ENCODE results near the gene ERAL1. TPM values are rescaled to one million over a fixed set of nuclear protein-coding genes. Genes with fewer than 3 reads are reported as not detected.

Gene ERAL1
- total and polyA plus RNA-seq, 10 donors, result 28.4 to 51.9 (median 38.7) TPM

DNA sequence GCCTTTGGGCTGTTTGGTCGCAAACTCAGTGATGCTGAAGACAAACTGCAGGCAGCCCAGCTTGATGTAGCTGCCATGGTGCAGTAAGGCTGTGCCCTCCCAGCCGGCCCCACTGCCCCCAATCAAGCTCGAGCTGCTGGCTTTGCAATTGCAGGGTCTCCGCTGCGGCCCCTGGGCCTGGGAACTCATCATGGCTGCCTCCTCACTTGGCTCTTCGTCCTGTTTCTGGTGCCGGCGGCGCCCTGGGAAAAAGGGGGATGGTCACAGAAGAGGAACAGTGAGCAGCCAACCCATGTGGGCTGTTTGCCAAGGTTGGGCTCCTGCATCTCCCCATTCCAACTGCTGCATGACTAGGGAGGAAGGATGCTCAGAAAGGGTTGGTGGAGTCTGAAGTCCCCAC is 51.5 kb downstream of the ERAL1 start:
- DNase-seq, result no peak
- Histone ChIP-seq H3K36me3 (peaks cover 5 to 65% (median 58%) of the 10 kb centered on the region in 6 donors), H3K27me3 (replicated peaks in 1 of 7) (no peaks in the 10 kb centered on the region), H3K9me3 (no peaks in the 10 kb centered on the region), H3K4me1 (peaks cover 12 to 37% (median 30%) of the 10 kb centered on the region in 6 donors), H3K27ac (no peak overlapping the region), H3K4me3 (no peak overlapping the region)
- 71 to 91% (median 85%) methylated on average over 8 to 9 of the region's 9 CpGs for WGBS, 5 donors
- intact Hi-C loops (cut with DNase I; ENCODE audit: low total_unique reads), result loop anchor here (10.0 kb wide), 1 partner anchor 51 kb away; the partner anchor contains the start of gene ERAL1
- TF ChIP-seq POLR2A (IDR thresholded peaks at IDR 0.05), result no peak
- TF ChIP-seq POLR2AphosphoS5 (IDR thresholded peaks at IDR 0.05), result peak in 2 of 3 donors; percentile 38 to 71
- TF ChIP-seq, protein P1, sequence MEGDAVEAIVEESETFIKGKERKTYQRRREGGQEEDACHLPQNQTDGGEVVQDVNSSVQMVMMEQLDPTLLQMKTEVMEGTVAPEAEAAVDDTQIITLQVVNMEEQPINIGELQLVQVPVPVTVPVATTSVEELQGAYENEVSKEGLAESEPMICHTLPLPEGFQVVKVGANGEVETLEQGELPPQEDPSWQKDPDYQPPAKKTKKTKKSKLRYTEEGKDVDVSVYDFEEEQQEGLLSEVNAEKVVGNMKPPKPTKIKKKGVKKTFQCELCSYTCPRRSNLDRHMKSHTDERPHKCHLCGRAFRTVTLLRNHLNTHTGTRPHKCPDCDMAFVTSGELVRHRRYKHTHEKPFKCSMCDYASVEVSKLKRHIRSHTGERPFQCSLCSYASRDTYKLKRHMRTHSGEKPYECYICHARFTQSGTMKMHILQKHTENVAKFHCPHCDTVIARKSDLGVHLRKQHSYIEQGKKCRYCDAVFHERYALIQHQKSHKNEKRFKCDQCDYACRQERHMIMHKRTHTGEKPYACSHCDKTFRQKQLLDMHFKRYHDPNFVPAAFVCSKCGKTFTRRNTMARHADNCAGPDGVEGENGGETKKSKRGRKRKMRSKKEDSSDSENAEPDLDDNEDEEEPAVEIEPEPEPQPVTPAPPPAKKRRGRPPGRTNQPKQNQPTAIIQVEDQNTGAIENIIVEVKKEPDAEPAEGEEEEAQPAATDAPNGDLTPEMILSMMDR (IDR thresholded peaks at IDR 0.05 in 8 of 11, conservative IDR thresholded peaks at IDR 0.05 in 3 of 11), result no peak

DNA sequence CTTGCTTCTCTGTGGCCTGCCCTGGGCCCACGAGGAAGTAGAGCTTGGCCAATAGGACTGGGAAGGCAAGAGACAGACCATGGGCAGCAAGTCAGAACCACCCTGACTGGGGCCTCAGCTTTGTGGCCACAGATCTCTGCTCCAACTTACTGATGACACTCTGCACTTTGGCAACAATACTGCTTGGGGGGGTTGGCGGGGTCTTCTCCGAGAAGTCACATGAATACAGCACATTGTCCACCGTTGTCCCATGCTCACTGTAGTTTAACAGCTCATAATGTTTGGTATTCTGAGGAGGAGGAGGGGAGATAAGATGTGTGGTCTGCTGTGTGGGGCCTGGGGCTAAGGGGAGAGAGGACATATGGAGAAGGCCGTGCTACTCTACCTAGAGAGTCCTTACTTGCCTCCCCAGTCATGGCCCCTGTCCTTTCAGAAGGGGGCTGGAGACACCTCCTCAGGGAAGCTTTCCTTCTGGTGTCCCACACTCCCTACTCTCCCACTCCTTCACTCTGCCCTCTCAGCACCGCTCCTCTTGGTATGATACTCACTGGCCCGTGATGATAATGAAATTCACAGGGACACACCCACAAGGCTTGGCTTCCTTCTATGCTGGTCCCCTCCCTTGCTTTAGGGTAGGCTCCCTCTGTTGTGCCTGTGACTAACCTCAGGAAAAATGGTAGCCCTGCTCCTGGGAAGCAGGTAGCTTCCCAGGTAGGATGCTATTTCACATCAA is 52.1 kb downstream of the ERAL1 start:
- H3K9me3 ChIP-seq, result no peaks in the 10 kb centered on the region
- TF ChIP-seq, protein P1 (IDR thresholded peaks at IDR 0.05 in 8 of 11, conservative IDR thresholded peaks at IDR 0.05 in 3 of 11), result no peak
- TF ChIP-seq POLR2AphosphoS5 (IDR thresholded peaks at IDR 0.05), result no peak
- TF ChIP-seq POLR2A (IDR thresholded peaks at IDR 0.05), result no peak
- no peak for DNase-seq
- WGBS, 5 donors, result 77 to 90% (median 81%) methylated on average over 7 of the region's 7 CpGs
- peaks cover 6 to 31% (median 24%) of the 10 kb centered on the region in 6 donors for H3K4me1 ChIP-seq
- intact Hi-C loops (cut with DNase I; ENCODE audit: low total_unique reads), result loop anchor here (10.0 kb wide), 1 partner anchor 52 kb away; the partner anchor contains the start of gene ERAL1
- peaks cover 5 to 71% (median 64%) of the 10 kb centered on the region in 6 donors for H3K36me3 ChIP-seq
- H3K27me3 ChIP-seq (replicated peaks in 1 of 7), result no peaks in the 10 kb centered on the region
- H3K27ac ChIP-seq, result peak overlapping the region in 1 of 8 donors; percentile 7
- no peak overlapping the region for H3K4me3 ChIP-seq

DNA sequence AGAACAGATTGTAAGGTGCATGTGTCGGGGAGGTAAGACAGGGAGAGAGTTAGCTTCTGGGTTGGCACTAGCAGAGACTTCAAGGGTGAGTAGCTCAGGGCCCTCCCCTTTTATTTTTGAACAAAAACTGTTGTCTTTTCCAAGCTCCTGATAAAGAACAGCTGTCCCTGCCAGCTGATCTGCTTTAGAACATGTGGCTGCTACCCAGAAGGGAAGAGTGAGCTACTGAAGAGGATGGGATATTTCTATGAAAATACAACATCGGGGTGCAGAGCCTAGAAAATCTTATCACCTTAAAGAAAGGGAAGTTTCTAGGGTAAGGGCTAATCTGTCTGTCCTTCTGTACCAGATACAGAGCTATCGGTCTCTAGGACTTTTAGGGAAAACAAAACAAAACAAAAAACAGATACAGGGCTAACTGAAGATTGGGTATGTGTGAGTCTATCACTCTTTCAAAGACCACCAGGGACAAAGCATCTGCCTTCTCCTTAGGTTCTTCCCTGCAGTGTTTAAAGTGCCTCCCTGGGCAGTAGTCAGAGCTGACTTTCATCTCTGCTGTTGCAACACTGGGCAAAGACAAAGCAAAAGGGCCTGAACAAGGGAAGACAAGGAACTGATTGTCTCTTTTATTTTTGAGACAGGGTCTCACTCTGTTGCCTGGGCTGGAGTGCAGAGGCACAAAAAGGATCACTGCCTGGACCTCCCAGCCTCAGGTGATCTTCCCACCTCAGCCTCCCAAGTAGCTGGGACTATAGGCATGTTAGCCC is 53.1 kb downstream of the ERAL1 start:
- WGBS, 5 donors, result 88 to 92% (median 89%) methylated on average over 3 of the region's 3 CpGs
- H3K36me3 ChIP-seq, result peaks cover 5 to 81% (median 75%) of the 10 kb centered on the region in 6 donors
- intact Hi-C loops (cut with DNase I; ENCODE audit: low total_unique reads), result loop anchor here (10.0 kb wide), 1 partner anchor 53 kb away; the partner anchor contains the start of gene ERAL1
- no peak overlapping the region for H3K4me3 ChIP-seq
- peak overlapping the region in 2 of 8 donors; percentile 10 to 32 for H3K27ac ChIP-seq
- DNase-seq, result no peak
- no peaks in the 10 kb centered on the region for H3K27me3 ChIP-seq (replicated peaks in 1 of 7)
- TF ChIP-seq POLR2A (IDR thresholded peaks at IDR 0.05) (no peak), POLR2AphosphoS5 (IDR thresholded peaks at IDR 0.05) (no peak)
- TF ChIP-seq, protein P1 (IDR thresholded peaks at IDR 0.05 in 8 of 11, conservative IDR thresholded peaks at IDR 0.05 in 3 of 11), result no peak
- H3K9me3 ChIP-seq, result no peaks in the 10 kb centered on the region
- peaks cover 4 to 30% (median 22%) of the 10 kb centered on the region in 6 donors for H3K4me1 ChIP-seq
